Measurements from ENCODE around the gene EIF2S2.

- TF ChIP-seq, protein P1, sequence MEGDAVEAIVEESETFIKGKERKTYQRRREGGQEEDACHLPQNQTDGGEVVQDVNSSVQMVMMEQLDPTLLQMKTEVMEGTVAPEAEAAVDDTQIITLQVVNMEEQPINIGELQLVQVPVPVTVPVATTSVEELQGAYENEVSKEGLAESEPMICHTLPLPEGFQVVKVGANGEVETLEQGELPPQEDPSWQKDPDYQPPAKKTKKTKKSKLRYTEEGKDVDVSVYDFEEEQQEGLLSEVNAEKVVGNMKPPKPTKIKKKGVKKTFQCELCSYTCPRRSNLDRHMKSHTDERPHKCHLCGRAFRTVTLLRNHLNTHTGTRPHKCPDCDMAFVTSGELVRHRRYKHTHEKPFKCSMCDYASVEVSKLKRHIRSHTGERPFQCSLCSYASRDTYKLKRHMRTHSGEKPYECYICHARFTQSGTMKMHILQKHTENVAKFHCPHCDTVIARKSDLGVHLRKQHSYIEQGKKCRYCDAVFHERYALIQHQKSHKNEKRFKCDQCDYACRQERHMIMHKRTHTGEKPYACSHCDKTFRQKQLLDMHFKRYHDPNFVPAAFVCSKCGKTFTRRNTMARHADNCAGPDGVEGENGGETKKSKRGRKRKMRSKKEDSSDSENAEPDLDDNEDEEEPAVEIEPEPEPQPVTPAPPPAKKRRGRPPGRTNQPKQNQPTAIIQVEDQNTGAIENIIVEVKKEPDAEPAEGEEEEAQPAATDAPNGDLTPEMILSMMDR (IDR thresholded peaks at IDR 0.05; ENCODE audit: insufficient read depth, low read length, poor library complexity, severe bottlenecking): no peak
- TF ChIP-seq EZH2phosphoT487 (conservative IDR thresholded peaks at IDR 0.05; ENCODE audit: low read length): no peak
Observed at GRCh38 chr20:34083137-34083536, 28.9 kb downstream of the EIF2S2 start.

All from SU-DHL-6 (cell line).